AG04450 (cell line): ENCODE measurements around the gene USP53. TPM values are rescaled to one million over a fixed set of nuclear protein-coding genes. Genes with fewer than 3 reads are reported as not detected.

Experiments used
- CTCF ChIA-PET: fragments of 300-600, 350-600 bp; formaldehyde crosslinking; extraction: SDS; loops from one replicate; lab custom pipeline; 2022; ENCODE audit warnings: antibody characterized with exemption, inconsistent platforms; lab: Charles Lee
- POLR2A ChIA-PET: fragments of 350-600 bp; formaldehyde crosslinking; extraction: SDS; loops from one replicate; lab custom pipeline; 2021; ENCODE audit warnings: antibody characterized with exemption, inconsistent platforms; lab: Yijun Ruan, JAX
- DNase-seq: peaks from one replicate; pipeline ENCODE4 v3.0.0-alpha.2; 2011; ENCODE audit warnings: low read depth, low spot score
- H3K27ac ChIP-seq: one replicate; pipeline ENCODE4 v1.5.1; 2012; ENCODE audit warnings: low read depth, low read length, control low read depth
- H3K27me3 ChIP-seq: one replicate; pipeline ENCODE4 v1.6.0; 2012; ENCODE audit warnings: low read length; ENCODE audit not compliant: control insufficient read depth, insufficient read depth
- H3K4me3 ChIP-seq: 2 replicates; pipeline ENCODE4 v1.5.1; 2011; ENCODE audit warnings: mild to moderate bottlenecking, low read depth, low read length, control low read depth
- H3K9me3 ChIP-seq: 2 replicates; pipeline ENCODE4 v1.5.1; 2012; ENCODE audit warnings: low read length; ENCODE audit not compliant: control insufficient read depth, insufficient read depth
- CTCF ChIP-seq: IDR thresholded peaks from 2 replicates; pipeline ENCODE4 v1.5.1; 2011; ENCODE audit warnings: low read depth, low read length, control low read depth, inconsistent platforms
- polyA plus RNA-seq: library from polyadenylated mRNA; depleted of rRNA; stranded (reverse); fragments of >200 nt; gene quantifications from 2 replicates; pipeline ENCODE4 v1.2.3, GENCODE V29; 2011

Gene USP53
- polyA plus RNA-seq, 1 experiment: 19.0 TPM

DNA sequence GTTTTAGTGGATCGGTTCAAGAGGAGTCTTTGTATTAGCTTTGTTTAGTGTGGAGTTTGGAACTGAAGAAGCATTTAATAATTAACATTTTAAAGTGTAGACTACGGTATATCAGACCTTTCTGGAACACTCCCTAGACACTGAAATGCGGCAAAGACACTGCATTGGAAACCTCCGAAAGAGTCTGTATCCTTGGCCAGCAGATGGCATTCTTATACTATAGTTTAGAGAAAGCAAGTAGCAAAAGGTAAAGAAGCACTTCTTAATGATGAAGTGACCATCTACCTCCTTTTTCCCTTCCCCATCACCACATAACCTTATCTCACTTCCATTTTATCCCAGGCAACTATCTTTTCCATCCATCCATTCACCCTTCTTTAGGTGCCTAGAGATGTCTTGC is 101.8 kb downstream of the USP53 start:
- Histone ChIP-seq H3K27me3 (no peaks in the 10 kb centered on the region), H3K4me3 (no peak overlapping the region), H3K27ac (no peak overlapping the region), H3K9me3 (no peaks in the 10 kb centered on the region)
- peak; percentile 64 for TF ChIP-seq CTCF
- POLR2A ChIA-PET: no interaction called here
- CTCF ChIA-PET: interaction anchor here (0.6 to 3.1 kb wide), 15 partner anchors 141 to 746 kb away, joined by 3 to 52 read pairs (median 5); partner anchors contain the start of gene PDE5A
- DNase-seq: no peak

DNA sequence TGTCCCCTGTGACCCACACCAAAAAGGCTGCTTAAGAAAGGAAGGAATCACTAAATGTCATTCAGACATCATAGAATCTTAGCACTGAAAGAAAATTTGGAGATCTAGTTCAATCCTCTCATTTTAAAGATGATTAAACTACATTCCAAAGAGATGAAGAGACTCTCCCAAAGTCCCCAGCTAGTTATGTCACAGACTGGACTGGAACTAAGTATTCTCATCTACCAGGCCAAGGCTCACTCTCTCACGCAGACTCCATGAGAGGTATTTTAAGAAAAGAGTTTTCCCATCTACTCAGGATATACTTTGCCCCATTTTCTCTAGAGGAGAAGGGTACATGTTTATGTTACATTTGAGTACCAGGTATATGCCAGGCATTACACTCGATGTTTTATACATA is 102.5 kb downstream of the USP53 start:
- no peak for DNase-seq
- TF ChIP-seq CTCF: no peak
- Histone ChIP-seq H3K27me3 (no peaks in the 10 kb centered on the region), H3K9me3 (no peaks in the 10 kb centered on the region), H3K27ac (no peak overlapping the region), H3K4me3 (no peak overlapping the region)
- POLR2A ChIA-PET: no interaction called here
- CTCF ChIA-PET: interaction anchor here (1.2 to 3.1 kb wide), 3 partner anchors 175 to 742 kb away, joined by 5 to 27 read pairs (median 8); no protein-coding TSS in a partner anchor

DNA sequence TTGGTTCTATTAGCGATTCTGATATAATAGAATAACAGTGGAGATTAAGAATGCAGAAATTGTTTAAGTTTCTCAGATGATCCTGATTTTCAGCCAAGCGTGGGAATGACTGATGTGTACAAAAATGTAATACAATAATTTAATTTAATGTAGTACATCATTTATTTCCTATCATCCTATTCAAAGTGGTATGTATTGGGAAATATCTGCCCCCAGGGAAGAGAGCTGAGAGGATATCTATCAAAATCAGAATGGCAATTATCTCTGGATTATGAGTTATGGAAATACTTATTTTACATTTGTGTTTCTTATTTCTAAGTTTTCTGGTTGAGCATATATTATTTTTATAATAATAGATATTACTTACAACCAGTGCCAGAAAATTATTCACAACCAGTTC is 105.5 kb downstream of the USP53 start:
- CTCF ChIA-PET: interaction anchor here (1.6 to 1.9 kb wide), 2 partner anchors 172 to 739 kb away, joined by 4 to 8 read pairs; no protein-coding TSS in a partner anchor
- POLR2A ChIA-PET: no interaction called here
- no peak overlapping the region for H3K4me3 ChIP-seq
- TF ChIP-seq CTCF: no peak
- no peak for DNase-seq
- H3K9me3 ChIP-seq: no peaks in the 10 kb centered on the region
- H3K27ac ChIP-seq: no peak overlapping the region
- peaks cover 4% of the 10 kb centered on the region for H3K27me3 ChIP-seq

- Histone ChIP-seq H3K27ac (no peak within 1 kb of the TSS), H3K4me3 (no peak within 1 kb of the TSS), H3K27me3 (peaks cover 4% of the 10 kb centered on the region), H3K9me3 (no peaks in the 10 kb centered on the region)
- no peak for TF ChIP-seq CTCF
- POLR2A ChIA-PET: no interaction called here
- CTCF ChIA-PET: no interaction called here
- DNase-seq: no peak
These were observed 109.6 kb downstream of the USP53 start, which contains the start of gene FABP2 for GRCh38 chr4:119321921-119322687. Gene FABP2 (minus strand): TSS chr4:119322138. CDS start chr4:119322102, 36 bp downstream.

- Histone ChIP-seq H3K4me3 (no peak overlapping the region), H3K27ac (no peak overlapping the region), H3K27me3 (no peaks in the 10 kb centered on the region), H3K9me3 (no peaks in the 10 kb centered on the region)
- no peak for DNase-seq
- TF ChIP-seq CTCF: no peak
- POLR2A ChIA-PET: no interaction called here
- CTCF ChIA-PET: no interaction called here
These were observed 116.2 kb downstream of the USP53 start for GRCh38 chr4:119328695-119329094.
